Endodermal cell (in vitro differentiated cells): ENCODE data around the gene XKRX. TPM values are rescaled to one million over a fixed set of nuclear protein-coding genes. Genes with fewer than 3 reads are reported as not detected.

Experiments used
- DNase-seq: peaks from one replicate; pipeline ENCODE4 v3.0.0-alpha.2; 2017
- H3K27ac ChIP-seq: 2 replicates; pipeline ENCODE4 v1.5.1; 2013; ENCODE audit warnings: mild to moderate bottlenecking, low read depth, low read length, moderate library complexity
- H3K27me3 ChIP-seq: 2 replicates; pipeline ENCODE4 v1.6.1; 2013; ENCODE audit warnings: mild to moderate bottlenecking, low read length, moderate library complexity; ENCODE audit not compliant: insufficient read depth, control insufficient read depth, poor library complexity, severe bottlenecking
- H3K36me3 ChIP-seq: 2 replicates; pipeline ENCODE4 v1.7.0; 2013; ENCODE audit warnings: mild to moderate bottlenecking, low read length, moderate library complexity; ENCODE audit not compliant: control insufficient read depth, insufficient read depth
- H3K4me1 ChIP-seq: one replicate; pipeline ENCODE4 v1.7.0; 2013; ENCODE audit warnings: low read length; ENCODE audit not compliant: control insufficient read depth, insufficient read depth
- H3K4me3 ChIP-seq: 2 replicates; pipeline ENCODE4 v1.5.1; 2013; ENCODE audit warnings: mild to moderate bottlenecking, low read length, moderate library complexity
- H3K9ac ChIP-seq: 2 replicates; pipeline ENCODE4 v1.6.1; 2013; ENCODE audit warnings: mild to moderate bottlenecking, low read length, moderate library complexity; ENCODE audit not compliant: poor library complexity, severe bottlenecking; ENCODE audit errors: extremely low read depth
- H3K9me3 ChIP-seq: 2 replicates; pipeline ENCODE4 v1.6.1; 2013; ENCODE audit warnings: mild to moderate bottlenecking, low read length, moderate library complexity; ENCODE audit not compliant: control insufficient read depth
- H3K27ac Mint-ChIP-seq: 2 replicates; pipeline ENCODE4 v1.8.0; 2020; ENCODE audit warnings: mixed read lengths
- H3K27me3 Mint-ChIP-seq: 2 replicates; pipeline ENCODE4 v1.8.0; 2021; ENCODE audit warnings: mild to moderate bottlenecking, mixed read lengths; ENCODE audit not compliant: insufficient read depth
- H3K36me3 Mint-ChIP-seq: 2 replicates; pipeline ENCODE4 v1.8.0; 2020; ENCODE audit warnings: low read depth, mixed read lengths
- H3K4me1 Mint-ChIP-seq: 2 replicates; pipeline ENCODE4 v1.8.0; 2020; ENCODE audit warnings: mixed read lengths
- H3K4me3 Mint-ChIP-seq: 2 replicates; pipeline ENCODE4 v1.8.0; 2020; ENCODE audit warnings: mild to moderate bottlenecking, moderate library complexity, mixed read lengths
- H3K9me3 Mint-ChIP-seq: 2 replicates; pipeline ENCODE4 v1.8.0; 2020; ENCODE audit warnings: mild to moderate bottlenecking, mixed read lengths
- CTCF ChIP-seq: fragments of 200-600 bp; sonication (generic); conservative IDR thresholded peaks from 2 replicates; pipeline ENCODE4 v1.5.0; 2021; ENCODE audit warnings: antibody characterized with exemption, mild to moderate bottlenecking
- WGBS, 2 experiments: methylation state at CpG; one replicate each; pipeline versions ENCODE4 v1.1.5 to v1.1.7; 2013; ENCODE audit warnings: missing lambda C conversion rate in 2 of 2, mixed read lengths in 1 of 2; ENCODE audit not compliant: insufficient coverage in 1 of 2, insufficient read length in 1 of 2; 5-methylcytosine and 5-hydroxymethylcytosine counted together
- long read RNA-seq, 4 experiments: library from polyadenylated mRNA in 2 of 4; library from RNA in 1 of 4; library from capped mRNA in 1 of 4; stranded (forward) in 3 of 4; unstranded in 1 of 4; transcript quantifications; one replicate each; pipeline ENCODE4 v2.0.0, GENCODE V29; 2020 to 2021; ENCODE audit warnings: inconsistent platforms in 1 of 4
- polyA plus RNA-seq, 2 experiments: library from polyadenylated mRNA; stranded (reverse); fragments of 50-300 nt; gene quantifications; one replicate each; pipeline ENCODE4 v1.2.3, GENCODE V29; 2013
- total RNA-seq, 2 donors: library from RNA; stranded (reverse); fragmentation: NEBNext Ultra II Directional in 1 of 2; extraction: Animal tissue kit (Norgen Biotek cat#: 25700) in 1 of 2; gene quantifications; 2 replicates in 1 of 2; 3 replicates in 1 of 2; pipeline ENCODE4 v1.2.1, GENCODE V29; 2021

Gene XKRX
- total RNA-seq, result under 1 TPM; 0.84 to 0.99 TPM
- polyA plus RNA-seq (2013, experiment 1 of 2), result 0.71 TPM
- 0.87 TPM for polyA plus RNA-seq (2013, experiment 2 of 2)
- long read RNA-seq, experiment 1, partial matches to known transcripts, result 0 of 1 reads
- long read RNA-seq, experiment 1, other reads (novel, unspliced or antisense), result 1 of 1 reads
- long read RNA-seq, experiment 2, result 0 reads
- long read RNA-seq, experiment 3, result 0 reads
- long read RNA-seq, experiment 4, partial matches to known transcripts, result 0 of 1 reads
- long read RNA-seq, experiment 4, other reads (novel, unspliced or antisense), result 0 of 1 reads

DNA sequence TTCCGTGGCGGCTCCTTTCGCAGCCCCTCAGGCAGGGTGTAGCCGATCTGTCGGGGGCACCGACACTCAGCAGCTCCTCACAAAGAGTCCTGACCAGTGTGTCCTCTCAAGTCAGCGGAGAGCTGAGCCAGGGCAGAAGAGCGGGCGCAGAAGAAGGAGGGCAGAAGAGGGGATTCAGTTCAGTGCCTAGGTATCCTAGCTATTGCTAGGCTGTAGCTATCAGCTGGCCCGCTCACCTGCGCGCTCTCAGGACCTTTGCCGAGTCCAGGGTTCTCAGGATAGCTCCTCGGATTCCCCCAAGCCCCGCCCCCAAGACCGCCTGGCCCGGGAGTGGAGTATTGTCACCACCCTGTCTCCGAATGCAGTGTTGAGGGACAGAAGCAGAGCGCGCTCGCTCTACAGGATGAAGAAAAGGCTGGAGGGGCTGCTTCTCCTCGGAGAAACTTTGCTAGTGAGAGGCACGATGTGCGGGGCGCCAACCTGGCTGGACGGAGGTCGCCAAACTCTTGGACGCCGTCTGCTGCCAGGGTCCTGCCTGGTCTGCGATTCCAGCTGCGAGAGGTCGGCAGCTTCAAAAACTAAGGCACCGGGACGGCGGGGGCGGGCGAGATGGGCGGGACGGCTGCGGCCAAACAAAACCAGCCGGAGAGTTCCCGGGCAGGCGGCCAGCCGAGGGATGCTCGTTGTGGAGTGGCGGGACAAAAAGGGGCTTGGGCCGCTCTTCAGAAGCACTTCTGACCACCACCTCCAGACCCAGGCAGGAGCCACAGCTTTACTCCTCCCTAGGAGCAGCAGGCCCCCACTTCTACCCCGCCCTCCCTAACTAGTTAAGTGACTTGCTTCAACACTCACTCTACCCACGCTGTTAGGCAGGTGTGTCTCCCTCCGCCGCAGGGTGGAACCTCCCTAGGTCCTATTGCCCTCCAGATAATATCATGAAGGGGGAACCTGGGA, at the start of gene XKRX:
TSS of gene XKRX (minus strand) at position 258 of the 954 bp plus-strand sequence. CDS start 613 bp downstream, outside the sequence.
- Mint-ChIP-seq H3K27ac (peak within 1 kb of the TSS; percentile 90), H3K4me3 (peak within 1 kb of the TSS; percentile 75), H3K36me3 (peaks cover 2% of the 10 kb centered on the region), H3K4me1 (no peaks in the 10 kb centered on the region), H3K9me3 (peaks cover 58% of the 10 kb centered on the region), H3K27me3 (peaks cover 15% of the 10 kb centered on the region)
- Histone ChIP-seq H3K4me1 (no peaks in the 10 kb centered on the region), H3K9ac (no peak within 1 kb of the TSS), H3K27ac (no peak within 1 kb of the TSS), H3K4me3 (peak within 1 kb of the TSS; percentile 78), H3K27me3 (peaks cover 13% of the 10 kb centered on the region), H3K36me3 (no peaks in the 10 kb centered on the region), H3K9me3 (no peaks in the 10 kb centered on the region)
- DNase-seq, result peak; percentile 91
- no peak for TF ChIP-seq CTCF
- 0% methylated on average over 11 to 51 of the region's 51 CpGs for WGBS, 2 experiments

DNA sequence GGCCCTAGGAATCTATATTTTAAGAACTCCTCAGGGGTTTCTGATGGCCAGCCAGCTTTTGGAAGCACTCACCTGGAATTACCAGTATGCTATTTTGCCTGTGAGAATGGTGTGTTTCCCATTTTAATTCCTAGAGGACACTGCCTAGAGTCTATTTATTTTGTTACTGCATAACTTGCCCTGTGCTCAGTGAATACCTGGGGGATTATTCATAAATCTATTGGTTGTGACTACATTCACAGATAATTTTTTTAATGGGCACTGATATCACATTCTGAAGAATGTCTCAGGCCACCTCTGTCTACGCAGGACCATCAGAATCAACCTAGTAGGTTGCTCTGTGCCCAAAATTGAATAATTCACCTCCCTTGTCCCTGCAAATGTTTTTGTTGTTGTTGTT, 47.5 kb upstream of the XKRX start:
- no peak overlapping the region for H3K9ac ChIP-seq
- Mint-ChIP-seq H3K36me3 (peaks cover 3% of the 10 kb centered on the region), H3K4me3 (no peak overlapping the region), H3K9me3 (peaks cover 66% of the 10 kb centered on the region), H3K4me1 (no peaks in the 10 kb centered on the region), H3K27me3 (no peaks in the 10 kb centered on the region), H3K27ac (no peak overlapping the region)
- 86 to 100% methylated on average over 1 of the region's 1 CpG for WGBS, 2 experiments
- H3K27me3 ChIP-seq, result no peaks in the 10 kb centered on the region
- H3K36me3 ChIP-seq, result no peaks in the 10 kb centered on the region
- TF ChIP-seq CTCF, result no peak
- H3K4me3 ChIP-seq, result no peak overlapping the region
- no peak for DNase-seq
- H3K4me1 ChIP-seq, result no peaks in the 10 kb centered on the region
- no peaks in the 10 kb centered on the region for H3K9me3 ChIP-seq
- H3K27ac ChIP-seq, result no peak overlapping the region

GRCh38 chrX:100975212-100975611, 46.5 kb upstream of the XKRX start:
- WGBS, 2 experiments, result 100% methylated on average over 3 of the region's 3 CpGs; no CpG with 5 or more reads in 1 of the 2 experiments

More at GRCh38 chrX:100975212-100975611, 46.5 kb upstream of the XKRX start:
- H3K27ac ChIP-seq, result no peak overlapping the region
- Mint-ChIP-seq H3K36me3 (peaks cover 3% of the 10 kb centered on the region), H3K9me3 (peaks cover 58% of the 10 kb centered on the region), H3K4me1 (no peaks in the 10 kb centered on the region), H3K27me3 (no peaks in the 10 kb centered on the region), H3K27ac (no peak overlapping the region), H3K4me3 (no peak overlapping the region)
- no peaks in the 10 kb centered on the region for H3K27me3 ChIP-seq
- no peak for TF ChIP-seq CTCF
- no peak overlapping the region for H3K9ac ChIP-seq
- no peaks in the 10 kb centered on the region for H3K9me3 ChIP-seq
- H3K4me3 ChIP-seq, result no peak overlapping the region
- H3K36me3 ChIP-seq, result no peaks in the 10 kb centered on the region
- H3K4me1 ChIP-seq, result no peaks in the 10 kb centered on the region
- no peak for DNase-seq
